Measurements from ENCODE around the gene SRMS.

DNA sequence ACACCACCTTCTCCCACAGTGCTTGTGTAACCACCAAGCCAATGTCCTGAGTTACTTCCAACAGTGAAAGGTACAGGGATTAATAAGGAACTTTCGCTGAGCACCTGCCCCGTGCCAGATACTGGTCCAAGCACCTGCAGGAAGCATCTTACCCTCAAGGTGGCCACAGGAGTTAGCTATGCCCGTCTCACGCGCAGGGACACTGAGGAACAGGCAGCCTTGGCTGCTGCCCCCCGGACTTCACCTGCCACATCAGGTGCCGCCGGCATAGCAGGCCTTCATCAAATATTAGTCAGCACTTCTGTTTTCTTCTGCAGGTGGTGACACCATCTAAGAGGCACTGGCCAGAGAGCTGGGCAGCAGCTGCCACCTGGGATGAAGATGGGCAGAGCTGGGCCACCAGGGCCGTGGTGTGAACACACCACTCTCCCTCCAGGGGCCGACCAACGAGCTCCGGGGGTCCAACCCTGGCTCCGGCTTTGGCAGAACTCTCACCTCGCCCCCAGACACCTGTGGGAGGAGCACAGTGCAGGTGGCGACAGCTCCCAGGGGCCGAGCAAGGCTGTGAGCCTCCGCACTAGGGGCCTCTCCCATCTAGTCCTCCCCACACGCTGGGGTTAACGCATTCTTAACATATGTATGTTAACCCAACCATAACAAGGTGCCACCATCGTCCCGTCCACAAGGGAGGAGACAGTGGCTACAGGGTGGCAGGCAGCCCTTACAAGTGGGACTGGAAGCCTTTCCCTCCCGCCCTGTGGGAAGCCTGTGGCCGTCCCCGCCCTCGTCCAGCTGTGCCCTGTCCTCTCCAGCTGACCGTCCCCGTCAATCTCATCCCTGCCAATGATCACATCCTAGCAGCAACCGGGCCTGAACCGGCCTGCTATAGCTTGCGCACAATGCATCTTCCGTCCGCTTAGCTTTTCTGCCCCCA is 29.9 kb downstream of the SRMS start:
- TF ChIP-seq, protein P1, sequence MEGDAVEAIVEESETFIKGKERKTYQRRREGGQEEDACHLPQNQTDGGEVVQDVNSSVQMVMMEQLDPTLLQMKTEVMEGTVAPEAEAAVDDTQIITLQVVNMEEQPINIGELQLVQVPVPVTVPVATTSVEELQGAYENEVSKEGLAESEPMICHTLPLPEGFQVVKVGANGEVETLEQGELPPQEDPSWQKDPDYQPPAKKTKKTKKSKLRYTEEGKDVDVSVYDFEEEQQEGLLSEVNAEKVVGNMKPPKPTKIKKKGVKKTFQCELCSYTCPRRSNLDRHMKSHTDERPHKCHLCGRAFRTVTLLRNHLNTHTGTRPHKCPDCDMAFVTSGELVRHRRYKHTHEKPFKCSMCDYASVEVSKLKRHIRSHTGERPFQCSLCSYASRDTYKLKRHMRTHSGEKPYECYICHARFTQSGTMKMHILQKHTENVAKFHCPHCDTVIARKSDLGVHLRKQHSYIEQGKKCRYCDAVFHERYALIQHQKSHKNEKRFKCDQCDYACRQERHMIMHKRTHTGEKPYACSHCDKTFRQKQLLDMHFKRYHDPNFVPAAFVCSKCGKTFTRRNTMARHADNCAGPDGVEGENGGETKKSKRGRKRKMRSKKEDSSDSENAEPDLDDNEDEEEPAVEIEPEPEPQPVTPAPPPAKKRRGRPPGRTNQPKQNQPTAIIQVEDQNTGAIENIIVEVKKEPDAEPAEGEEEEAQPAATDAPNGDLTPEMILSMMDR (optimal IDR thresholded peaks at IDR 0.05 in 1 of 3, IDR thresholded peaks at IDR 0.05 in 1 of 3, conservative IDR thresholded peaks at IDR 0.05 in 1 of 3; ENCODE audit: extremely low read depth in 1 of 3, insufficient read depth in 2 of 3, low read length in 3 of 3), result no peak
- TF ChIP-seq EZH2 (IDR thresholded peaks at IDR 0.05; ENCODE audit: low read length), result no peak
